Endodermal cell (in vitro differentiated cells): ENCODE data around the gene TIMD4. TPM values are rescaled to one million over a fixed set of nuclear protein-coding genes. Genes with fewer than 3 reads are reported as not detected.

Experiments used
- DNase-seq: peaks from one replicate; pipeline ENCODE4 v3.0.0-alpha.2; 2017
- H3K27ac ChIP-seq: 2 replicates; pipeline ENCODE4 v1.5.1; 2013; ENCODE audit warnings: mild to moderate bottlenecking, low read depth, low read length, moderate library complexity
- H3K27me3 ChIP-seq: 2 replicates; pipeline ENCODE4 v1.6.1; 2013; ENCODE audit warnings: mild to moderate bottlenecking, low read length, moderate library complexity; ENCODE audit not compliant: insufficient read depth, control insufficient read depth, poor library complexity, severe bottlenecking
- H3K36me3 ChIP-seq: 2 replicates; pipeline ENCODE4 v1.7.0; 2013; ENCODE audit warnings: mild to moderate bottlenecking, low read length, moderate library complexity; ENCODE audit not compliant: control insufficient read depth, insufficient read depth
- H3K4me1 ChIP-seq: one replicate; pipeline ENCODE4 v1.7.0; 2013; ENCODE audit warnings: low read length; ENCODE audit not compliant: control insufficient read depth, insufficient read depth
- H3K4me3 ChIP-seq: 2 replicates; pipeline ENCODE4 v1.5.1; 2013; ENCODE audit warnings: mild to moderate bottlenecking, low read length, moderate library complexity
- H3K9ac ChIP-seq: 2 replicates; pipeline ENCODE4 v1.6.1; 2013; ENCODE audit warnings: mild to moderate bottlenecking, low read length, moderate library complexity; ENCODE audit not compliant: poor library complexity, severe bottlenecking; ENCODE audit errors: extremely low read depth
- H3K9me3 ChIP-seq: 2 replicates; pipeline ENCODE4 v1.6.1; 2013; ENCODE audit warnings: mild to moderate bottlenecking, low read length, moderate library complexity; ENCODE audit not compliant: control insufficient read depth
- H3K27ac Mint-ChIP-seq: 2 replicates; pipeline ENCODE4 v1.8.0; 2020; ENCODE audit warnings: mixed read lengths
- H3K27me3 Mint-ChIP-seq: 2 replicates; pipeline ENCODE4 v1.8.0; 2021; ENCODE audit warnings: mild to moderate bottlenecking, mixed read lengths; ENCODE audit not compliant: insufficient read depth
- H3K36me3 Mint-ChIP-seq: 2 replicates; pipeline ENCODE4 v1.8.0; 2020; ENCODE audit warnings: low read depth, mixed read lengths
- H3K4me1 Mint-ChIP-seq: 2 replicates; pipeline ENCODE4 v1.8.0; 2020; ENCODE audit warnings: mixed read lengths
- H3K4me3 Mint-ChIP-seq: 2 replicates; pipeline ENCODE4 v1.8.0; 2020; ENCODE audit warnings: mild to moderate bottlenecking, moderate library complexity, mixed read lengths
- H3K9me3 Mint-ChIP-seq: 2 replicates; pipeline ENCODE4 v1.8.0; 2020; ENCODE audit warnings: mild to moderate bottlenecking, mixed read lengths
- CTCF ChIP-seq: fragments of 200-600 bp; sonication (generic); conservative IDR thresholded peaks from 2 replicates; pipeline ENCODE4 v1.5.0; 2021; ENCODE audit warnings: antibody characterized with exemption, mild to moderate bottlenecking
- WGBS, 2 experiments: methylation state at CpG; one replicate each; pipeline versions ENCODE4 v1.1.5 to v1.1.7; 2013; ENCODE audit warnings: missing lambda C conversion rate in 2 of 2, mixed read lengths in 1 of 2; ENCODE audit not compliant: insufficient coverage in 1 of 2, insufficient read length in 1 of 2; 5-methylcytosine and 5-hydroxymethylcytosine counted together
- total RNA-seq, 2 donors: library from RNA; stranded (reverse); fragmentation: NEBNext Ultra II Directional in 1 of 2; extraction: Animal tissue kit (Norgen Biotek cat#: 25700) in 1 of 2; gene quantifications; 2 replicates in 1 of 2; 3 replicates in 1 of 2; pipeline ENCODE4 v1.2.1, GENCODE V29; 2021

Gene TIMD4
- total RNA-seq, 2 donors from 2014 or later, result not detected

- no peak for DNase-seq
- no peak overlapping the region for H3K9ac ChIP-seq
- no peaks in the 10 kb centered on the region for H3K4me1 ChIP-seq
- Mint-ChIP-seq H3K27me3 (no peaks in the 10 kb centered on the region), H3K9me3 (no peaks in the 10 kb centered on the region), H3K36me3 (no peaks in the 10 kb centered on the region), H3K4me3 (no peak overlapping the region), H3K4me1 (no peaks in the 10 kb centered on the region), H3K27ac (no peak overlapping the region)
- H3K9me3 ChIP-seq, result no peaks in the 10 kb centered on the region
- no peaks in the 10 kb centered on the region for H3K36me3 ChIP-seq
- 85 to 100% methylated on average over 1 to 3 of the region's 3 CpGs for WGBS, 2 experiments
- no peak overlapping the region for H3K27ac ChIP-seq
- H3K4me3 ChIP-seq, result no peak overlapping the region
- TF ChIP-seq CTCF, result no peak
- H3K27me3 ChIP-seq, result no peaks in the 10 kb centered on the region
Measured at GRCh38 chr5:156883316-156883875, 79.6 kb downstream of the TIMD4 start.

- no peaks in the 10 kb centered on the region for H3K36me3 Mint-ChIP-seq
- DNase-seq, result no peak
- H3K27ac Mint-ChIP-seq, result no peak overlapping the region
- no peaks in the 10 kb centered on the region for H3K27me3 Mint-ChIP-seq
- H3K27ac ChIP-seq, result no peak overlapping the region
- WGBS, 2 experiments, result 92 to 97% methylated on average over 3 of the region's 3 CpGs
- H3K4me1 ChIP-seq, result no peaks in the 10 kb centered on the region
- no peaks in the 10 kb centered on the region for H3K27me3 ChIP-seq
- no peak overlapping the region for H3K9ac ChIP-seq
- H3K9me3 ChIP-seq, result no peaks in the 10 kb centered on the region
- no peak overlapping the region for H3K4me3 ChIP-seq
- no peak for TF ChIP-seq CTCF
- H3K9me3 Mint-ChIP-seq, result no peaks in the 10 kb centered on the region
- H3K4me3 Mint-ChIP-seq, result no peak overlapping the region
- H3K4me1 Mint-ChIP-seq, result no peaks in the 10 kb centered on the region
- no peaks in the 10 kb centered on the region for H3K36me3 ChIP-seq
Measured at GRCh38 chr5:156879665-156880285, 83.3 kb downstream of the TIMD4 start.

- Histone ChIP-seq H3K4me3 (no peak overlapping the region), H3K27me3 (no peaks in the 10 kb centered on the region), H3K9ac (no peak overlapping the region), H3K4me1 (no peaks in the 10 kb centered on the region), H3K36me3 (no peaks in the 10 kb centered on the region), H3K27ac (no peak overlapping the region), H3K9me3 (no peaks in the 10 kb centered on the region)
- Mint-ChIP-seq H3K36me3 (no peaks in the 10 kb centered on the region), H3K4me3 (no peak overlapping the region), H3K27ac (no peak overlapping the region), H3K4me1 (no peaks in the 10 kb centered on the region), H3K9me3 (no peaks in the 10 kb centered on the region), H3K27me3 (no peaks in the 10 kb centered on the region)
- 89 to 97% methylated on average over 1 of the region's 1 CpG for WGBS, 2 experiments
- no peak for DNase-seq
- TF ChIP-seq CTCF, result no peak
Measured at GRCh38 chr5:156871212-156871611, 91.8 kb downstream of the TIMD4 start.
